Measurements from ENCODE around the gene CDH4.

DNA sequence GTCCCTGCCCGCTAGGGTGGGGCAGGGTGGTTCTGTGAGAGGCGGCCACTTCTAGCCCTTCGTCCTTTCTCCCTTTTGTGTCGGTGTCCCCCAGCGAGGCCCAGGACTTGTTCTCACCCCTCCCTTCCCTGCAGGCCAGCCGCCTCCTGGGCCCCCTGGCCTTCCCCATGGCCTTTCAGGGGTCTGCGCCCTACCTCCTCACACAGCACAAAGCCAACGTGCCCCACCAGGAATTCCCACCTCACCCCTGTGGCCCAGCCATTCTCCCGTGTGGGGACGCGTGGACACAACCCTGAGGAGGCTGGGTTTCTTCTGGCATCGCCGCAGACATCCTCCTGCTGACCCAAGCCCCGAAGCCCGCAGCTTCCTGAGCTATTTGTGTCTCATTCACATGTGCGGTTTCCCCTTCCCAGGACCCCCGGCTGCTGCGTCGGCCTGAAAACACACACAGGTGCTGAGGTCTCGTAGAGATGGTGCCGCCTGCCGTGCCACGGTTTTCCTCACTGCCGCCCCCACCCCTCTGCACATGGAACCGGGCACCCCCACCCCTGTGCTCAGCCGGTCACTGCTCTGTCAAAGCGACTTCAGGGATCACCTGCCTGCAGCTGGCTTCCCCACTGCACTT, 375.8 kb downstream of the CDH4 start:
- TF ChIP-seq DPF2 (CRISPR knock-in tag; IDR thresholded peaks at IDR 0.05; ENCODE audit: borderline replicate concordance, low read depth) (no peak), MAX (IDR thresholded peaks at IDR 0.05) (no peak), MBNL3 (CRISPR knock-in tag; conservative IDR thresholded peaks at IDR 0.05) (no peak), SETDB1 (CRISPR knock-in tag; IDR thresholded peaks at IDR 0.05; ENCODE audit: borderline replicate concordance) (no peak), TARDBP (CRISPR knock-in tag; IDR thresholded peaks at IDR 0.05) (no peak), YY1 (IDR thresholded peaks at IDR 0.05; ENCODE audit: insufficient read depth, insufficient replicate concordance, low read depth, low read length) (no peak), POLR2AphosphoS5 (IDR thresholded peaks at IDR 0.05; ENCODE audit: low read depth, low read length) (no peak), POLR2A (IDR thresholded peaks at IDR 0.05; ENCODE audit: insufficient read depth in 1 of 2, low read depth in 2 of 2, low read length in 2 of 2) (no peak), AFF4 (CRISPR knock-in tag; IDR thresholded peaks at IDR 0.05) (no peak), SOX13 (IDR thresholded peaks at IDR 0.05) (no peak), SOX13 (CRISPR knock-in tag; conservative IDR thresholded peaks at IDR 0.05 in 1 of 2, IDR thresholded peaks at IDR 0.05 in 1 of 2) (no peak), ZNF7 (CRISPR knock-in tag; IDR thresholded peaks at IDR 0.05) (no peak), ZNF138 (CRISPR knock-in tag; IDR thresholded peaks at IDR 0.05; ENCODE audit: low read depth) (no peak)
- TF ChIP-seq, protein P1, sequence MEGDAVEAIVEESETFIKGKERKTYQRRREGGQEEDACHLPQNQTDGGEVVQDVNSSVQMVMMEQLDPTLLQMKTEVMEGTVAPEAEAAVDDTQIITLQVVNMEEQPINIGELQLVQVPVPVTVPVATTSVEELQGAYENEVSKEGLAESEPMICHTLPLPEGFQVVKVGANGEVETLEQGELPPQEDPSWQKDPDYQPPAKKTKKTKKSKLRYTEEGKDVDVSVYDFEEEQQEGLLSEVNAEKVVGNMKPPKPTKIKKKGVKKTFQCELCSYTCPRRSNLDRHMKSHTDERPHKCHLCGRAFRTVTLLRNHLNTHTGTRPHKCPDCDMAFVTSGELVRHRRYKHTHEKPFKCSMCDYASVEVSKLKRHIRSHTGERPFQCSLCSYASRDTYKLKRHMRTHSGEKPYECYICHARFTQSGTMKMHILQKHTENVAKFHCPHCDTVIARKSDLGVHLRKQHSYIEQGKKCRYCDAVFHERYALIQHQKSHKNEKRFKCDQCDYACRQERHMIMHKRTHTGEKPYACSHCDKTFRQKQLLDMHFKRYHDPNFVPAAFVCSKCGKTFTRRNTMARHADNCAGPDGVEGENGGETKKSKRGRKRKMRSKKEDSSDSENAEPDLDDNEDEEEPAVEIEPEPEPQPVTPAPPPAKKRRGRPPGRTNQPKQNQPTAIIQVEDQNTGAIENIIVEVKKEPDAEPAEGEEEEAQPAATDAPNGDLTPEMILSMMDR (CRISPR knock-in tag; IDR thresholded peaks at IDR 0.05), result no peak
- TF ChIP-seq, protein P2, sequence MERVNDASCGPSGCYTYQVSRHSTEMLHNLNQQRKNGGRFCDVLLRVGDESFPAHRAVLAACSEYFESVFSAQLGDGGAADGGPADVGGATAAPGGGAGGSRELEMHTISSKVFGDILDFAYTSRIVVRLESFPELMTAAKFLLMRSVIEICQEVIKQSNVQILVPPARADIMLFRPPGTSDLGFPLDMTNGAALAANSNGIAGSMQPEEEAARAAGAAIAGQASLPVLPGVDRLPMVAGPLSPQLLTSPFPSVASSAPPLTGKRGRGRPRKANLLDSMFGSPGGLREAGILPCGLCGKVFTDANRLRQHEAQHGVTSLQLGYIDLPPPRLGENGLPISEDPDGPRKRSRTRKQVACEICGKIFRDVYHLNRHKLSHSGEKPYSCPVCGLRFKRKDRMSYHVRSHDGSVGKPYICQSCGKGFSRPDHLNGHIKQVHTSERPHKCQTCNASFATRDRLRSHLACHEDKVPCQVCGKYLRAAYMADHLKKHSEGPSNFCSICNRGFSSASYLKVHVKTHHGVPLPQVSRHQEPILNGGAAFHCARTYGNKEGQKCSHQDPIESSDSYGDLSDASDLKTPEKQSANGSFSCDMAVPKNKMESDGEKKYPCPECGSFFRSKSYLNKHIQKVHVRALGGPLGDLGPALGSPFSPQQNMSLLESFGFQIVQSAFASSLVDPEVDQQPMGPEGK (CRISPR knock-in tag; IDR thresholded peaks at IDR 0.05), result no peak

All from HepG2 (cell line).